ENCODE measurements around the gene DALRD3.

The DALRD3 gene, protein sequence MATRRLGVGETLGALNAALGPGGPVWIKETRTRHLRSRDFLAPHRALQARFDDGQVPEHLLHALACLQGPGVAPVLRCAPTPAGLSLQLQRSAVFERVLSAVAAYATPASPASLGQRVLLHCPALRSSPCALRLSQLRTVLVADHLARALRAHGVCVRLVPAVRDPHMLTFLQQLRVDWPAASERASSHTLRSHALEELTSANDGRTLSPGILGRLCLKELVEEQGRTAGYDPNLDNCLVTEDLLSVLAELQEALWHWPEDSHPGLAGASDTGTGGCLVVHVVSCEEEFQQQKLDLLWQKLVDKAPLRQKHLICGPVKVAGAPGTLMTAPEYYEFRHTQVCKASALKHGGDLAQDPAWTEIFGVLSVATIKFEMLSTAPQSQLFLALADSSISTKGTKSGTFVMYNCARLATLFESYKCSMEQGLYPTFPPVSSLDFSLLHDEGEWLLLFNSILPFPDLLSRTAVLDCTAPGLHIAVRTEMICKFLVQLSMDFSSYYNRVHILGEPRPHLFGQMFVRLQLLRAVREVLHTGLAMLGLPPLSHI

DNA sequence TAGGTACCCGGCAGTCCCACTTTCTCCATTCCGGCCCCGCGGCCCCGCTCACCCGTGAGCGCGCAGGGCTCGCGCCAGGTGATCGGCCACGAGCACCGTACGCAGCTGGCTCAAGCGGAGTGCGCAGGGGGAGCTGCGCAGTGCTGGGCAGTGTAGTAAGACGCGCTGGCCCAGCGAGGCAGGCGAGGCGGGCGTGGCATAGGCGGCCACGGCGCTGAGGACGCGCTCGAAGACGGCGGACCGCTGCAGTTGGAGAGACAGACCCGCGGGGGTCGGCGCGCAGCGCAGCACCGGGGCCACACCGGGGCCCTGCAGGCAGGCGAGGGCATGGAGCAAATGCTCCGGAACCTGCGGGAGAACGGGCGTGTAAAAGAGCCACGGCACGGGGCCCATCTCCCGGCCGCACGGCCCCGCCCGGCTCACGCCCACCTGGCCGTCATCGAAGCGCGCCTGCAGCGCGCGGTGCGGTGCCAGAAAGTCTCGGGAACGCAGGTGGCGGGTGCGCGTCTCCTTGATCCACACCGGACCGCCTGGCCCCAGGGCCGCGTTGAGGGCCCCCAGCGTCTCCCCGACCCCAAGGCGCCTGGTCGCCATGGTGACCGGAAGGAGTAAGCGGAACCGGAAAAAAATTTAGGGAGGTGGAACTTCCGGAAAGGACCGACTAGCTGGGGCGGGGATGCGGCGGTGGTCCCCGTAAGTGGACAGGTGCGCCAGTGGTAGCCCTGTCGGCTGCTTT lies at the start of gene DALRD3:
Gene DALRD3, minus strand, starts transcription at position 610 of the 736 bp plus-strand sequence. Its CDS starts 16 bp downstream, at position 594.
- peaks cover 26 to 33% of the 10 kb centered on the region in 2 donors for H3K36me3 ChIP-seq (ENCODE audit: control insufficient read depth in 1 of 2, insufficient read depth in 2 of 2, low read length in 2 of 2)
- peak within 1 kb of the TSS; percentile 72 to 88 for H3K4me3 ChIP-seq (ENCODE audit: low read depth in 1 of 2, low read length in 2 of 2)
- H3K27ac ChIP-seq (ENCODE audit: low read length) = peak within 1 kb of the TSS; percentile 82
- H3K27me3 ChIP-seq (ENCODE audit: low read depth, low read length) = no peaks in the 10 kb centered on the region
- H3K9me3 ChIP-seq (ENCODE audit: control insufficient read depth in 1 of 2, low read length in 2 of 2) = no peaks in the 10 kb centered on the region
- peaks cover 9 to 35% of the 10 kb centered on the region in 2 donors for H3K4me1 ChIP-seq (ENCODE audit: control insufficient read depth in 1 of 2, insufficient read depth in 2 of 2, low read length in 2 of 2)

DNA sequence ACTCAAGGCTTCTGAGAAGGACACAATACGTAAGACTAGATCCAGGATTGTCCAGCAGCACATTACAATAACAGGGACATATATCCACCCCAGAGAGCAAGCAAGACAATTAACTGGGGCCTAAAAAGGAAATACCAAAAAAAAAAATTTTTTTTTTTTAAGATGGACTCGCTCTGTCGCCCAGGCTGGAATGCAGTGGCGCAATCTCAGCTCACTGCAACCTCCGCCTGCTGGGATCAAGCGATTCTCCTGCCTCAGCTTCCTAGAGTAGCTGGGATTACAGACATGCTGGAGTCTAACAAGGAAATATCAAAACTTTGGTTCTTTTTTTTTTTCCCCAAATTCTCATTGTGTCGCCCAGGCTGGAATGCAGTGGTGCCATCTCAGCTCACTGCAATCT lies 39.6 kb upstream of the DALRD3 start:
- Histone ChIP-seq H3K27me3 (ENCODE audit: low read depth, low read length) (no peaks in the 10 kb centered on the region), H3K9me3 (ENCODE audit: control insufficient read depth in 1 of 2, low read length in 2 of 2) (no peaks in the 10 kb centered on the region), H3K36me3 (ENCODE audit: control insufficient read depth in 1 of 2, insufficient read depth in 2 of 2, low read length in 2 of 2) (peaks cover 23 to 41% of the 10 kb centered on the region in 2 donors), H3K4me1 (ENCODE audit: control insufficient read depth in 1 of 2, insufficient read depth in 2 of 2, low read length in 2 of 2) (no peaks in the 10 kb centered on the region), H3K27ac (ENCODE audit: low read length) (no peak overlapping the region), H3K4me3 (ENCODE audit: low read depth in 1 of 2, low read length in 2 of 2) (no peak overlapping the region)

DNA sequence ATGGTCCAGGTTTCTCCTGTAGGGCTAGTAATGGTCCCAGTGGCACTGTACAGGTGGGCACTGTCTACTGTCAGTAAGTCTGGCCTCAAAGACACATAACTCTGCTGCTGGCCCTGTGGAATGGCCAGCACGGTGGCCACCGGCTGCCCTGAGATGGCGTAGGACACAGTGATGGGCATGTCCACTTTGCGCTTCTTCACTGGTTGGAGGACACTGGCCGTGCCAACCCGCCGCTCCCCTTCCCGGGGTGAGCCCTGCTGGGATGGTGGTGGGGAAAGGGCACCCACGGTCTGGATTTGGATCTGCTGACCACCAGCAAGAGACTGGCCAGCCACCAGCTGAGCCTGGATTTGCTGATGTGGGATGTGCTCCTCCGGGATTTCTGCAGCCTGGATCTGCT lies 38.9 kb upstream of the DALRD3 start:
- H3K27ac ChIP-seq (ENCODE audit: low read length) = no peak overlapping the region
- H3K36me3 ChIP-seq (ENCODE audit: control insufficient read depth in 1 of 2, insufficient read depth in 2 of 2, low read length in 2 of 2) = peaks cover 24 to 42% of the 10 kb centered on the region in 2 donors
- no peaks in the 10 kb centered on the region for H3K27me3 ChIP-seq (ENCODE audit: low read depth, low read length)
- no peaks in the 10 kb centered on the region for H3K4me1 ChIP-seq (ENCODE audit: control insufficient read depth in 1 of 2, insufficient read depth in 2 of 2, low read length in 2 of 2)
- H3K4me3 ChIP-seq (ENCODE audit: low read depth in 1 of 2, low read length in 2 of 2) = no peak overlapping the region
- H3K9me3 ChIP-seq (ENCODE audit: control insufficient read depth in 1 of 2, low read length in 2 of 2) = no peaks in the 10 kb centered on the region

DNA sequence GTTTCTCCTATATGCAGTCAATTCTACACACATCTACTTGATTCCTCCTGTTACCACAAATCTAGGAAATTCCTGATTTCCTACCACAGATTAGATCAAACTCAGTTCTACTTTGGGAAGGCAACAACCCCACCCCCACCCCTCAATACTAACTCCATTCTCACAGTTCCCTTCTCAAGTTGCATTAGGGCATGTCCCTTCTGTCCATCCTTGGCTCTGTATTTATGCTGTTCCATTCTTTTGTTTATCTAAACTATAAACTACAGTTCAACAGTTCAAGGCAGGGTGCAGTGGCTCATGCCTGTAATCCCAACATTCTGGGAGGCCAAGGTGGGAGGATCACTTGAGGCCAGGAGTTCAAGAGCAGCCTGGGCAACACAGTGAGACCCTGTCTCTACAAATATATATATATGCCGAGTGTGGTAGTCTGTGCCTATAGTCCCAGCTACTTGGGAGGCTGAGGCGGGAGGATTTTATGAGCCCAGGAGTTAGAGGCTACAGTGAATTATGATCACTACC lies 36.0 kb upstream of the DALRD3 start:
- peaks cover 30 to 50% of the 10 kb centered on the region in 2 donors for H3K36me3 ChIP-seq (ENCODE audit: control insufficient read depth in 1 of 2, insufficient read depth in 2 of 2, low read length in 2 of 2)
- no peak overlapping the region for H3K27ac ChIP-seq (ENCODE audit: low read length)
- no peak overlapping the region for H3K4me3 ChIP-seq (ENCODE audit: low read depth in 1 of 2, low read length in 2 of 2)
- H3K9me3 ChIP-seq (ENCODE audit: control insufficient read depth in 1 of 2, low read length in 2 of 2) = no peaks in the 10 kb centered on the region
- no peaks in the 10 kb centered on the region for H3K27me3 ChIP-seq (ENCODE audit: low read depth, low read length)
- H3K4me1 ChIP-seq (ENCODE audit: control insufficient read depth in 1 of 2, insufficient read depth in 2 of 2, low read length in 2 of 2) = no peaks in the 10 kb centered on the region

DNA sequence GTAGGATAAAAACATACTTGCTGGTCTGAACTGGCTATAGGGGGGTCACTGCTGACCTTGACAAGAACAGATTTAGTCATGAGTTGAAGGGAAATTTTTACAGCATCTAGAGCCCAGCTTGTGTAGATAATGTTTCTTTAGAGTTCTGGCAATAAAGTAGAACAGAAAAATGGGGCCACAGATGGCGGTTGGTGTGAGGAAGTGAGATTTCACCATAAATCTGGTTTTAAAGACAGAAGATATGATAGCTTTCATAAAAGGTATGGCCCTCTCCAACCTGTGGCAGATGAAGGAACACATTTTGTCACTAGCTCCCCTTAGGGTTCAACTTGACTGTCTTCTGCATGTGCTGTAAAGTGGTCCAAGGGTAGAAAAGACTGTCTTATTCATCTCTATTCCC lies 35.2 kb upstream of the DALRD3 start:
- Histone ChIP-seq H3K4me1 (ENCODE audit: control insufficient read depth in 1 of 2, insufficient read depth in 2 of 2, low read length in 2 of 2) (no peaks in the 10 kb centered on the region), H3K36me3 (ENCODE audit: control insufficient read depth in 1 of 2, insufficient read depth in 2 of 2, low read length in 2 of 2) (peaks cover 30 to 50% of the 10 kb centered on the region in 2 donors), H3K4me3 (ENCODE audit: low read depth in 1 of 2, low read length in 2 of 2) (no peak overlapping the region), H3K27me3 (ENCODE audit: low read depth, low read length) (no peaks in the 10 kb centered on the region), H3K9me3 (ENCODE audit: control insufficient read depth in 1 of 2, low read length in 2 of 2) (no peaks in the 10 kb centered on the region), H3K27ac (ENCODE audit: low read length) (no peak overlapping the region)

DNA sequence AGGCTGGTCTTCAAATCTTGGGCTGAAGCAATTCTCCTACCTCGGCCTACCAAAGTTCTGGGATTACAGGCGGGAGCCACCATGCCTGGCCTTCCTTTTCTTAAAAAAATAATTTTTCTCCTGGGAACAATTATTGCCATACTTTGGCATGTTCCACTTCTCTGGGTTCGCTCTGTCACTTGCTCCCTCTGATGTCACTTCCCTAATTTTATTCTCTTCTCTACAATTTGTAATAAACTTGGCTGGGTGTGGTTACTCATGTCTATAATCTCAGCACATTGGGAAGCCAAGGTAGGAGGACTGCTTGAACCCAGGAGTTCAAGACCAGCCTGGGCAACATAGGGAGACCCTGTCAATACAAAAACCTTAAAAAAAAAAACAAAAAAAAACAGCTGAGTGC lies 16.9 kb upstream of the DALRD3 start:
- Histone ChIP-seq H3K4me3 (ENCODE audit: low read depth in 1 of 2, low read length in 2 of 2) (no peak overlapping the region), H3K4me1 (ENCODE audit: control insufficient read depth in 1 of 2, insufficient read depth in 2 of 2, low read length in 2 of 2) (peaks cover 0 to 5% of the 10 kb centered on the region in 2 donors), H3K27ac (ENCODE audit: low read length) (no peak overlapping the region), H3K36me3 (ENCODE audit: control insufficient read depth in 1 of 2, insufficient read depth in 2 of 2, low read length in 2 of 2) (peaks cover 39 to 58% of the 10 kb centered on the region in 2 donors), H3K9me3 (ENCODE audit: control insufficient read depth in 1 of 2, low read length in 2 of 2) (no peaks in the 10 kb centered on the region), H3K27me3 (ENCODE audit: low read depth, low read length) (no peaks in the 10 kb centered on the region)

DNA sequence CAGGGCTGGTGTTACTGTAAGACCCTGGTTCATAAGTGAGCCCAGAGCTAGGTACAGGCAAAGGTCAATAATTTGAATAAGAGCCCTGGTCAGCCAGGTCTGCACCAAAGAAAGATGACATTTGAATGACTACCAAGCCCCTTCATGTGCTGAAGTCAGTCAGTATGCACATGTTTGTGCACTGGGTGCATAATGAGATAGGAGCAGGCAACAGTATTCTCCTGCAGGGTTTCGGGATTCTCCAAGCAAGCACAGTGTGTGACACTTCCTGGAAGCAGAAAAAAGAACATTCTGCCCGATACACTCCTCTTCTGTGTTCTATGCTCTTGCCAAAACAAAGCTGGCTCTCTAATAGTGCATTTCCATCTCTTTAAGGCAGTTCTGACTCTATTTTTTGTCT lies 16.3 kb upstream of the DALRD3 start:
- Histone ChIP-seq H3K27ac (ENCODE audit: low read length) (no peak overlapping the region), H3K36me3 (ENCODE audit: control insufficient read depth in 1 of 2, insufficient read depth in 2 of 2, low read length in 2 of 2) (peaks cover 39 to 55% of the 10 kb centered on the region in 2 donors), H3K27me3 (ENCODE audit: low read depth, low read length) (no peaks in the 10 kb centered on the region), H3K4me1 (ENCODE audit: control insufficient read depth in 1 of 2, insufficient read depth in 2 of 2, low read length in 2 of 2) (peaks cover 0 to 5% of the 10 kb centered on the region in 2 donors), H3K9me3 (ENCODE audit: control insufficient read depth in 1 of 2, low read length in 2 of 2) (no peaks in the 10 kb centered on the region), H3K4me3 (ENCODE audit: low read depth in 1 of 2, low read length in 2 of 2) (no peak overlapping the region)

DNA sequence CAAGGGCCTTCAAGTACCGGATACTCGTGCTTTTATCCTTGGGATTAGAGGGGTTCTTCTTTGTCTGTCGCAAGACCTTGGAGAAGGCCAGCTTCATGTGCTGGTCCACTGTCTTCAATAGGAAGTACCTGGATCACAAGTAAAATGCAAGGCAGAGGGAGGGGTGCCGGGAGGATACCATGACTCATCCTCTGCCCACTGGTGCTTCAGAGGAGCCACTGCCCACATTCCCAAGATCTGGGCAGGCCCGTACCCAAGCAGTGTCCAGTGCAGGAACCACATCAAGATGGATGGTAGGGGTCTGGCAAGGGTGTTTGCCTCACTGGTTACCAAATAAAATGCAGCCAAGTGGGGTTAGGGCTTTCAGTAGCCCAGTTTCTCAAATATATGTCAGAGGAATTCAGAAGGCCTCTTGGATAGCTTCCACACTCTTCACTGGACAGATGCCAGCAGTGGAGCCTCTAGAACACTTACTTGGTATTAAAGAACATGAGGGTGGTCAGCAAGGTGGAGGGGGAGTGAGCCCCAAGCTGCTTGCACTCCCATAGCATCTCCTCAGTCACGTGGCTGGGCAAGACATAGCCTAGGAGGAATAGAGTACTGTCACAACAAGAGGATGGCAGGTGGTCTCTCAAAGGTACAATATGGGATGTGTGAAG lies 14.4 kb upstream of the DALRD3 start:
- H3K4me1 ChIP-seq (ENCODE audit: control insufficient read depth in 1 of 2, insufficient read depth in 2 of 2, low read length in 2 of 2) = peaks cover 11 to 14% of the 10 kb centered on the region in 2 donors
- peaks cover 39 to 55% of the 10 kb centered on the region in 2 donors for H3K36me3 ChIP-seq (ENCODE audit: control insufficient read depth in 1 of 2, insufficient read depth in 2 of 2, low read length in 2 of 2)
- H3K9me3 ChIP-seq (ENCODE audit: control insufficient read depth in 1 of 2, low read length in 2 of 2) = no peaks in the 10 kb centered on the region
- no peak overlapping the region for H3K4me3 ChIP-seq (ENCODE audit: low read depth in 1 of 2, low read length in 2 of 2)
- no peaks in the 10 kb centered on the region for H3K27me3 ChIP-seq (ENCODE audit: low read depth, low read length)
- H3K27ac ChIP-seq (ENCODE audit: low read length) = no peak overlapping the region

DNA sequence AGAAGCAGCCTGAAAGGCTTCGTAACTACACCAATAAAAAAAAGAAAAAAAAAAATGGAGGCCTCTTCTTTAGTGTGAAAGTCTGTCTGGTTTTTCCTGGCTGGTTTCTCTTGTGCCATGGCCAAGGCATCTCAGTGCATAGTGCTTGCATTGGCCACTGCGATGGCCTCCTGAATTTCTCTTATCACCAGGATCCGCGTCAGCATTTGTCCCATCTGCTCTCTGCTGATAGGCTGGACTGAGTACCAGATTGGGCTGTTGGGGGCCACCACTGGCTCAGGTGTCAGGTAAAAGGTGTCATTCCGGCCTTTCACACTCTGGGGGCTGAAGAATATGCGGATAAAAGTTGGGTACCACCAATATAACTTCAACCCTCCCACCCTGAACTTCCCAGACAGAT lies 11.9 kb upstream of the DALRD3 start:
- Histone ChIP-seq H3K27ac (ENCODE audit: low read length) (no peak overlapping the region), H3K27me3 (ENCODE audit: low read depth, low read length) (no peaks in the 10 kb centered on the region), H3K4me1 (ENCODE audit: control insufficient read depth in 1 of 2, insufficient read depth in 2 of 2, low read length in 2 of 2) (peaks cover 12 to 14% of the 10 kb centered on the region in 2 donors), H3K4me3 (ENCODE audit: low read depth in 1 of 2, low read length in 2 of 2) (no peak overlapping the region), H3K9me3 (ENCODE audit: control insufficient read depth in 1 of 2, low read length in 2 of 2) (no peaks in the 10 kb centered on the region), H3K36me3 (ENCODE audit: control insufficient read depth in 1 of 2, insufficient read depth in 2 of 2, low read length in 2 of 2) (peaks cover 47 to 56% of the 10 kb centered on the region in 2 donors)

DNA sequence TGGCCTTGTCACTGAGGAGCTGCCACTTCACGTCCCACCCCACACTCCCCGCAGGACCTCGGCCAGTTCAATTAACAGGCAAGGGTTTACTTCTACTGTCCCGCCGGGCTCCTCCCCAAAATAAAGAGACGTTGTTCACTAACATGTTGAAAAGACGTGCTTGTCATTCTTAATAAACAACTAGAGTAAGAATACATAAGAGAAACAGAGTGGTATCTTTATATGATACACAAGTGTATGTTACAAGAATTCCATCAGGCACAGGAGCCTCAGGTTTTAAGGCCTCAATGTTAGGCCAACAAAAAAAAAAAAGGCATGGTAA lies 11.1 kb upstream of the DALRD3 start:
- no peaks in the 10 kb centered on the region for H3K27me3 ChIP-seq (ENCODE audit: low read depth, low read length)
- H3K36me3 ChIP-seq (ENCODE audit: control insufficient read depth in 1 of 2, insufficient read depth in 2 of 2, low read length in 2 of 2) = peaks cover 50 to 56% of the 10 kb centered on the region in 2 donors
- H3K9me3 ChIP-seq (ENCODE audit: control insufficient read depth in 1 of 2, low read length in 2 of 2) = no peaks in the 10 kb centered on the region
- H3K4me3 ChIP-seq (ENCODE audit: low read depth in 1 of 2, low read length in 2 of 2) = peak overlapping the region; percentile 71 to 78
- H3K27ac ChIP-seq (ENCODE audit: low read length) = peak overlapping the region; percentile 92
- H3K4me1 ChIP-seq (ENCODE audit: control insufficient read depth in 1 of 2, insufficient read depth in 2 of 2, low read length in 2 of 2) = peaks cover 12 to 14% of the 10 kb centered on the region in 2 donors
